A549 (cell line): ENCODE measurements around the gene MAP3K5.

ENCODE experiments used
- CTCF ChIP-seq: fragments of >200 bp; sonication (Bioruptor Twin); formaldehyde crosslinking; IDR thresholded peaks from 3 replicates; pipeline ENCODE4 v1.5.1; 2016
- POLR2A ChIP-seq: IDR thresholded peaks from 2 replicates; pipeline ENCODE4 v1.6.1; 2012; ENCODE audit warnings: mild to moderate bottlenecking, low read length
- RAD21 ChIP-seq, 2 experiments: fragments of >200 bp in 1 of 2; sonication (Bioruptor Twin) in 1 of 2; formaldehyde crosslinking in 1 of 2; IDR thresholded peaks in 1 of 2; conservative IDR thresholded peaks in 1 of 2; 2 replicates in 1 of 2; 3 replicates in 1 of 2; pipeline ENCODE4 v1.6.1; 2012 to 2018; ENCODE audit warnings: inconsistent platforms in 1 of 2
- SREBF2 ChIP-seq: fragments of 450-650 bp; IDR thresholded peaks from 2 replicates; pipeline ENCODE4 v1.6.1; 2014; ENCODE audit warnings: mild to moderate bottlenecking, moderate library complexity

GRCh38 chr6:136823128-136823660, 30.9 kb upstream of the MAP3K5 start:
- TF ChIP-seq CTCF: no peak
- no peak for TF ChIP-seq RAD21 (conservative IDR thresholded peaks at IDR 0.05 in 1 of 2, IDR thresholded peaks at IDR 0.05 in 1 of 2)
- no peak for TF ChIP-seq SREBF2
- TF ChIP-seq POLR2A: no peak
